HG03097 (cell line): ENCODE data around the gene UGT2A3.

Experiments used
- ATAC-seq: cut with Tn5 transposase; IDR thresholded peaks from one replicate; pipeline ENCODE4 v1.9.1; 2021; ENCODE audit not compliant: unreplicated experiment, low FRiP score

UGT2A3 gene

DNA sequence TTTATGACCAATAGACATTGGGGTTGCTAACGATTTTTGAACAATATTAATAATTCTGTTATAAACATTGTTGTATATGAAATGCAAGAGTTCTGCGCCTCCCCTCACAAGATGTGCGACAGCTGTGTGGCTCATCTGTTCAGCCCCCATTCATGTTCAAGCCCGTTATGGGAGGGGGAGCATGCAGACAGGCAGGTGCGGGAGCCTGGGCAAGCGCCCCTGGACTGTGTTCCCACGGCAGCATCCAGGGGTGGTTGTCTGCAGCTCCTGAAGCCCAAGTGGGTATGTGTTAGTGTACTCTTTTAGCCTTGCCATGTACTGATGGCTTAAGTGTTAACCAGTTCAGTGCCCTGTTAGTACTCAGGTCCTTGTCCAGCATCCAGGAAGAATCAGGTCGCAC lies 34.6 kb downstream of the UGT2A3 start:
- ATAC-seq: no peak

DNA sequence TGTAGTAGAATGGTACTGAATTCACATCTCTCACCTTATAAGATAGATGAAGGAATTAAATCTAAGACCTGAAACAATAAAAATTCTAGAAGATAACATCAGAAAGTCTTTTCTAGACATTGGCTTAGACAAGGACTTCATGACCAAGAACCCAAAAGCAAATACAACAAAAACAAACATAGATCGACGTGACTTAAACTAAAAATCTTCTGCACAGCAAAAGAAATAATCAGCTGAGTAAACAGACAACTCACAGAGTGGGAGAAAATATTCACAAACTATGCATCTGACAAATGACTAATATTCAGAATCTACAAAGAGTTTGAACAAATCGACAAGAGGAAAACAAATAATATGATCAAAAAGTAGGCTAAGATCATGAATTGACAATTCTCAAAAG lies 38.8 kb downstream of the UGT2A3 start:
- ATAC-seq: no peak

DNA sequence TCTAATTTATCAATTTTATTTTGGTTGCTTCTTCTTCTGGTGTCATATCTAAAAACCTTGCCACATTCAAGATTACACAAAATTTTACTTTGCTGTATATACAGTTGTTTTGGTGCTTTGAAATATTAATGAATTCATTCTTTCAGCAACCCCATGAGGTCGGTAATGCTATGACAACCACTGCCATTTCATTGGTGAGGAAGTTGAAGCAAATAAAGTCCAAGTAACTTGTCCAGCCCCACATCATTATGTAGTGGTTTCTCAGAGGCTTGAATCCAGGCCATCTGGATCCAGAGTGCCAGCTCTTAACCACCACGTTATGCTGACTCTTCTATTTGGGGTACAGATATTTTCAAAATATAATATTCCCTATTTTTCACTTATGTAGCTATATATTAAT lies 42.2 kb downstream of the UGT2A3 start:
- ATAC-seq: no peak

DNA sequence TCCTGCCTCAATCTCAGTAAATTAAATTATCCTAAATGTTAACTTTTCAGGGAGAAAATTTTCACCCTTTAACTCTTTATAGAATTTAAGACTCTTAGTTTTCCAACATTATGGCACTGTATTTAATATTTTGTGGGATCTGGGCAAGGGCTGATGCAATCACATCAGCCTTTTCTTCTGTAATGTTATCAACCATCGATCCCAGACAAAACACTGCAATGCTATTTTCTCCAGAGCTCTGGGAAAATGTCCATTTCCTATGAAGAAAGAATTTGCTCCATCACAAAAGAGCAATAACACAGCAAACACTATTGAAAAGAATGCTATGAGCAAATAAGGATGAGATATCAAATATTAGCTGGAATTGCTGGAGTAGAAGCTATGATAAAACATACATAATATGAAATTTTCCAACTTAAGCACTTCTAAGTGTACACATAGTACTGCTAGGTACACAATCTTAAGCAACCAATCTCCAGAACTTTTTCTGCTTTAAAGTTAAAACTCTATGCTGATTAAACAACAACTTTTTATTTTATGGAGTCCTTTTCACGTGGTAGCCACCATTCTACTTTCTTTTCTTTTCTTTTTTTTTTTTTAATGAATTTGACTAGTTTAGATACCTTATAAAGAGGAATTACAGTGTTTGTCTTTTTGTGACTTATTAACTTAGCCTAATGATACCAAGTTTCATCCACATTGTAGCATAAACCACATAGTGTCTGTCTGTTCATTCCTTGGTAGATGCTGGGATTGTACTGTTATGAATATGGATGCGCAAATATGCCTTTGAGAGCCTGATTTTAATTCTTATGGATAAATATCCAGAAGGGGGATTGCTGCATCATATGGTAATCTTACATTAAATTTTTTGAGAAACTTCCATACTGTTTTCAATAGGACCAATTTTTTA lies 43.6 kb downstream of the UGT2A3 start:
- no peak for ATAC-seq

DNA sequence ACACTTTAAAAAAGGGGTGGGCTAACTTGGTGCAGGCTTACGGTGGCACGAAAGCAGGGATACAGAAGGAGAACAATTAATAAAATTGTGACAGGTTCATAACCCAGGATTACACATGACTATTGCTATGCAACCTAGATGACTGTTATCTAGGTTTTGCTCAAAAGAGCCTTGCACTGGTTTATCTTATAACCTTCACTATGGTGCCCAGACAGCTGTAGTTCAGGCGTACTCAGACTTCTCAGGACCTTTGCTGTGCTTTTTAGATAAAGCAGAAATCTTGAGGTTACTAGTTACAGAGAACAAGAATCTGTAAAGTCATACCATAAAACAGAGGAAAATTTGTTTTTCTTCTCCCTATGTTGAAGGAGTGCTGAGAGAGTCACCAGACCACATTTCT lies 44.4 kb downstream of the UGT2A3 start:
- ATAC-seq: no peak

DNA sequence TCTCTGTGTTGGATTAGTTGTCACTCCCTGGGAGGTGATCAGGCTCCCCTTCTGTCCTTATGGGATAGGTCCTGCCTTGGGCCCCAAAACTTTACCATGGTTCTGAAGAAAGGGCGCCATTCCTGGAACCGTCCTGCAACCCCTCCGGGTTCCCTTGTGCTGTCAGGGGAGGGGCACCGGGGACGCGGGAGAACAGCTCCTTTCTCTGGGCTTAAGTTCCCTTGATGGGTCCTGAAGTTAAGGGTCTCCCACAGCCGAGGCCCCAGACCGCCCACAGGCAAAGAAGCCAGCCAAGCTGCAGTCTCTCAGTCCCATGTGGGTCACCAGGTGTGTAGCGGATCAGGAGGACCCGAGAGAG lies 44.8 kb downstream of the UGT2A3 start:
- ATAC-seq: no peak

DNA sequence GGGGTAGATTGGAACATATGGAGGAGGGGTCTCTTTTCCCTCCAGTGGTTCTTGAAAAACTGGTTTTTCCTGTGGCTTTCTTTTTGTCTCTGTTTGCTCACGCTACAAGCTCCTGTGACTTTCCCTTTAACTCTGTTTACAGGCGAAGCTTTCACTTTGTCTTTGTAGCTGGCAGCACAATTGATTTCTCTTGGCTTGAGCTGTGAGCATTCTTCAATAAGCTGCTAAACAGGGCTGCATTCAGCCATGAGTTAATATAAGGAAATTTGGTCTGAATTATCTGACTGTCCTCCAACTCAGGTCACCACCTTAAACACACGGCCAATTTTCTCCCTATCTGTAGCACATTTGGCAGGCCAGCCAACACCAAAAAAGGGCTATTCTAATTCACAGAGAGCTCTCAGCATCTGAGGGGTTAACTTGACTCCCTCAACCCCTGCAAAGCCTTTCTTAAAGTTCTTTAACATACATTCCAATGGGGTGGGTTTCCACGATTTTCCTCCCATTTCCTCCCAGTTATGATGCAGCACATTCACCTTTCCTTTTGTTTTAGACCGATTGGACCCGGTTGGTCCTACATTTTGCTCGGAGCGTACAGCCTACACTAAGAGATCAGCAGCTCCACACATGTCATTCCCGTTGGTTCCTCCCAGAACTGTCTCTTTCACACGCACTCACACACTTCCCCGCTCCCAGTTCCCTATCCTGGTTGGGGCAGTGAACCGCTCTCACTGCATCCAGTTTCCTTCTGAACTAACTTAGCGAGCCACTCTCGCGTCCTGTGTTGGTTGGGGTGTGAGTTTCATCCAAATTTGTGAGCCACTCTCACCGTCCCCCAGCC lies 45.4 kb downstream of the UGT2A3 start:
- ATAC-seq: no peak

DNA sequence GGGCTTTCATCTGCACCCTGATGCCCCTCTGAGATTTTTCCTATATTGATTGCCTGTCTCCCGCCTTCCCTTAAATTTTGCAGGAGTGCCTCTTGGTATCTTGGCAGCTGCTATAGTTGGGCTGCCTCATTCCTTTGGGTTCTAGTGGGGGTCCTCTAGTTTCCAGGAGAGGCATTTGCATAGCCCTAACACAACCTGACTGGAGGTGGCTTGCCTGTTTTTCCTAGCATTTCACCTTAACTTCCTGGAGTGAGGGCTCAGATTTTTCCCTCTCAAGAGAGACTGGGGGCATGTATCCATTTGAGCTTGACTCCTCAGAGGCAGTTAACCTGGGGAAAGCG lies 46.0 kb downstream of the UGT2A3 start:
- ATAC-seq: no peak

DNA sequence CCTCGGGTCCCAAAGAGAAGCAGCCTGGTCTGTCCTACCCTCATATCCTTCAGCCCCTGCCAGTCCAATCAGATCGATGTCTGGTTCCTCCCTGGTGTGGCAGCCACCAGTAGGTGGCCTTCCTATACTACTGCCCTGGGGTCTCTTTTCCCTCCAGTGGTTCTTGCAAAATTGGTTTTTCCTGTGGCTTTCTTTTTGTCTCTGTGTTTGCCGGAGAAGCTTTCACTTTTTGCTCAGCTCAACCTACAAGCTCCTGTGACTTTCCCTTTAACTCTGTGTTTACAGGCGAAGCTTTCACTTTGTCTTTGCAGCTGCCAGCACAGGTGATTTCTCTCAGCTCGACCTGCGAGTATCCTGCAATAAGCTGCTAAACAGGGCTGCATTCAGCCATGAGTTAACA lies 46.8 kb downstream of the UGT2A3 start:
- ATAC-seq: no peak

DNA sequence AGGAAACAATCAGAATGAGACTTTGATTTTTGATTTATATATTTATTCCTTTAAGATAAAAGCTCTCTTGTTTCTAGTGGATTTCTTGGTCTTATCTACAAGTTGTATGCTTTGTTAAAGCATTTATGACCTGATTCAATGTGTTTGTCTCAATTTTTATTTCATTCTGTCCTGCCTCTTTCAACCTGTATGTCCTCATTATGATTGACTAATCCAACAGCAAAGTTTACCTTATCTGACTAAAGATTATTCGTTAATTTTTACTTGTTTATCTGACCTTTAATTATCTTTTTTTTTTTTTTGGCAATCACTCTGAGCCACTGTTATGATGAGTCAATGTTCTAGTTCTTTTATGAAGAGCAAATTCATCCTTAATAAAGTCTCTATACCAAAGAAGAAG lies 54.9 kb downstream of the UGT2A3 start:
- no peak for ATAC-seq

DNA sequence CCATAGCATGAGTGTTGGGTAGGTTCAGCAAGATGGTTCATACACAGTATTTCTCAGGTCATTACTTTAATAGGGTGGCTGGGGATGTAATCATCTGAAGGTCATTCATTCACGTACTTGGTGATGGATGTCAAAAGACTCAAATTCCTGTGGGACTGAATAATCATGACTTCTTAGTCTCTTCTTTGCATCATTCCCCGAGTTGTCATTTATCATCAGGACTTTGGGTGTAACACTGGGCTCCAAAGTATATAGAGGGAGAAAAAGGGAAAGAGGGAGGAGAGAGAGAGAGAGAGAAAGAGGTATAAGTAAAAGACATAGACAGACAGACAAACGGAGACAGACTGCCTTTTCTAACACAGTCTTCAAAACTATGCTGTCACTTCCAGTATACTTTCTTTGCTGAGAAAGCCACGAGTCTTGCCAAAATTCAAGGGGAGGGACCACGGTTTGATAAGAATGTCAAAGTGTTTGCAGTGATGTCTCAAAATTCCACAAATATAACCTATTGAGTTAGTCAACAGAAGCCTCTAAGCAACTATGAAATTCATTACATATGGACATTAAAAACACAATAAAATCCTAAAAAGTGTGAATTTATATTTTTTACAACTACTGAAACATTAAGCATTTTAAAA lies 55.9 kb downstream of the UGT2A3 start:
- no peak for ATAC-seq

DNA sequence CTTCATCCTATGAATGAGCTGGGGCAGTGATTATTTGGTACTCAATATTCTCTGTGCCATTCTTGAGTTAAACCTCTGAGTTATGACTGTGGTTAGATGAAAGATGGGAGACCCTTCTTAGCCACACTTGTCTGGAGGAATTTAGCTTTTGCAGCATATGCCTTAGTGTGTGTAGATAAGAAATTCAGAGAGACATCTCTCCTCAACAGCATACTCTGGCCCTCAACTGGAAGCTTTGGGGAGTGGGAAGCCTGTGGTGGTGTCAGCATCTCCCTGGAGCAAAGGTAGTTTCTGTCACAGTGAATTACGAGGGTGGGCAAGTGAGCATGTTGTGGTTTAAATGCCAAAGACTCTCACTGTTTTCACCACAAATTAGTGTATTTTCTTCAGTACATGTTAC lies 58.7 kb downstream of the UGT2A3 start:
- ATAC-seq: no peak

DNA sequence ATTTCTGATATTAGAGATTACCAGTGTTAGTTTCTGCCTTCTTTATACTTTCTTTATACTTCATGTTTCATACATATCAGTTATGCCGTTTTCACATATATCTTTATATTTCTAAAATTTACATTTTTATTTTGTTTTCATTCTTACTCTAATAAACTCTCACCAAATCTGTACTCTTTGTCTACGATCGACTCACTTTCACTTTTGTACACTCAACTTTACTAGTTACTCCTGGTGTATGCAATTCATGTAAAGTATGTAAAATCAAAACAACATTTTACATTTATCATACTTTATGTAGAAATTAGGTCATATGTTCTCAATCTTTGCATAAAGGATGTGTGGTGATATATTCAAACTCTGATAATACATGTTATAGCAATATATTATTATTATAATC lies 59.9 kb downstream of the UGT2A3 start:
- ATAC-seq: no peak

DNA sequence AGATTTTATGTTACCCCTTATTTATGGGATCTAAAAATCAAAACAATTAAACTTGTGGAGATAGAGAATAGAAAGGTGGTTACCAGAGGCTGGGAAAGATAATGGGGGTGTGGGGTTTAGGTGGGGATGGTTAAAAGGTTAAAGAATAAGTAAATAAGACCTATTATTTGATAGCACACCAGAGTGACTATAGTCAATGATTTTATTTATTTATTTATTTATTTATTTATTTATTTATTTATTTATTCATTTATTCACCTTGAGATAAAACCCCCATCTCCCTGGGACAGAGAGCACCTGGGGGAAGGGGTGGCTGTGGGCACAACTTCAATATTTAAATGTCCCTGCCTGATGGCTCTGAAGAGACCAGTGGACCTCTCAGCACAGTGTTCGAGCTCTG lies 66.1 kb downstream of the UGT2A3 start:
- ATAC-seq: no peak

DNA sequence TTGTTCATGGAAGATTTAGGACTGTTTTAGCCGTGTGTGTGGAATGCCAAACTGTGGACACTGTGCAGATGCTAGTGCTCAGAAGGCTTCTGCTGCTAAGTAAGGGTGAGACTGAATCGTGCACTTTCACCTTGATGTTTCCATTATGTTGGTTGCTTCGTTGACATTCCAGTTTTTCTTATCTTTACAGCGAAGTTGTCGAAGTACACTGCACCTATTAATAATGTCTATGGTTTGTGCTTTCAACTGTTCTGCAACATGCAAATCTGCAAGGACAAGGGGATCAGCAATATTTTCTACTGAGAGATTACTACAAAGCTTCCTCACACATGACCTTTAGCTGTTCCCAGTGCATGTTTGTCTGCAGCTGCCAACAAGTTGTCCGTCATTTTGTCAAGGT lies 67.7 kb downstream of the UGT2A3 start:
- no peak for ATAC-seq
